RWPE1 (cell line): ENCODE measurements around the gene RPL3.

Source experiments
- CTCF ChIA-PET: fragments of 350-600 bp; sonication (Branson Sonifier 250); formaldehyde crosslinking; extraction: SDS; loops from one replicate; lab custom pipeline; 2021; lab: Yijun Ruan, JAX
- POLR2A ChIA-PET: fragments of 400-600 bp; formaldehyde crosslinking; extraction: SDS; loops from one replicate; lab custom pipeline; 2020; ENCODE audit warnings: antibody characterized with exemption; ENCODE audit not compliant: low non-redundant PET; lab: Yijun Ruan, JAX
- DNase-seq: peaks from one replicate; pipeline ENCODE4 v3.0.0; 2012; ENCODE audit warnings: low spot score
- H3K27ac ChIP-seq: fragments of 450-650 bp; 2 replicates; pipeline ENCODE4 v1.5.1; 2017
- CTCF ChIP-seq: fragments of 450-650 bp; conservative IDR thresholded peaks from 2 replicates; pipeline ENCODE4 v1.5.1; 2017; ENCODE audit warnings: low read depth, mild to moderate bottlenecking

Gene RPL3

GRCh38 chr22:39291523-39291922 is 27.9 kb downstream of the RPL3 start:
- ChIA-PET CTCF (interaction anchor here (0.6 kb wide), 1 partner anchor 198 kb away, joined by 3 read pairs; no protein-coding TSS in a partner anchor), POLR2A (no interaction called here)
- TF ChIP-seq CTCF = no peak; the same call in 1 of the 2 replicates
- no peak for DNase-seq
- H3K27ac ChIP-seq = peak overlapping the region; percentile 80

- CTCF ChIA-PET = interaction anchor here (0.6 kb wide), 1 partner anchor 33 kb away, joined by 5 read pairs; no protein-coding TSS in a partner anchor
- peak; percentile 64 for DNase-seq
- POLR2A ChIA-PET = interaction anchor here (0.6 kb wide), 1 partner anchor 8 kb away, joined by 3 read pairs; no protein-coding TSS in a partner anchor
- no peak for TF ChIP-seq CTCF
- peak overlapping the region; percentile 80 for H3K27ac ChIP-seq
Observed at GRCh38 chr22:39290724-39291161, 28.7 kb downstream of the RPL3 start.

- CTCF ChIA-PET = interaction anchor here (0.6 to 0.9 kb wide), 3 partner anchors 33 to 77 kb away, joined by 3 to 5 read pairs (median 3); no protein-coding TSS in a partner anchor
- POLR2A ChIA-PET = interaction anchor here (0.6 kb wide), 1 partner anchor 9 kb away, joined by 3 read pairs; no protein-coding TSS in a partner anchor
- peak; percentile 90 for DNase-seq
- TF ChIP-seq CTCF = no peak
- H3K27ac ChIP-seq = peak overlapping the region; percentile 80
Observed at GRCh38 chr22:39289975-39290720, 29.3 kb downstream of the RPL3 start.

- DNase-seq = no peak
Observed at GRCh38 chr22:39289533-39289932, 29.9 kb downstream of the RPL3 start.

GRCh38 chr22:39288135-39288898 is 31.1 kb downstream of the RPL3 start:
- ChIA-PET CTCF (no interaction called here), POLR2A (no interaction called here)
- no peak for TF ChIP-seq CTCF
- DNase-seq = no peak
- H3K27ac ChIP-seq = no peak overlapping the region

More at GRCh38 chr22:39289533-39289932, 29.9 kb downstream of the RPL3 start:
- TF ChIP-seq CTCF = no peak
- ChIA-PET POLR2A (no interaction called here), CTCF (interaction anchor here (0.7 to 0.9 kb wide), 2 partner anchors 40 to 76 kb away, joined by 3 read pairs; no protein-coding TSS in a partner anchor)
- H3K27ac ChIP-seq = peak overlapping the region; percentile 80; the same call in 1 of the 2 replicates
